ENCODE measurements around the gene KIFC3. TPM values are rescaled to one million over a fixed set of nuclear protein-coding genes. Genes with fewer than 3 reads are reported as not detected.

The KIFC3 gene
- total and polyA plus RNA-seq, 2 of the 8 experiments (the other 6 are each of a cell fraction or from before 2014, with no cell fraction given) = 2.1 to 7.1 TPM

GRCh38 chr16:57773019-57773418, 29.3 kb downstream of the KIFC3 start (continued):
- TF ChIP-seq CHD7 (IDR thresholded peaks at IDR 0.05; ENCODE audit: insufficient replicate concordance, low read length) (no peak), USF2 (IDR thresholded peaks at IDR 0.05; ENCODE audit: low read length) (no peak), TBP (IDR thresholded peaks at IDR 0.05; ENCODE audit: low read depth, low read length) (no peak), BACH1 (IDR thresholded peaks at IDR 0.05; ENCODE audit: low read length) (no peak), SIRT6 (IDR thresholded peaks at IDR 0.05; ENCODE audit: low read length) (no peak), TAF1 (IDR thresholded peaks at IDR 0.05; ENCODE audit: low read depth, low read length) (no peak), KDM5A (IDR thresholded peaks at IDR 0.05; ENCODE audit: low read length) (no peak), HDAC2 (IDR thresholded peaks at IDR 0.05; ENCODE audit: borderline replicate concordance in 1 of 2, low read depth in 2 of 2, low read length in 2 of 2) (no peak), CHD2 (IDR thresholded peaks at IDR 0.05; ENCODE audit: low read length) (no peak), KDM1A (IDR thresholded peaks at IDR 0.05; ENCODE audit: borderline replicate concordance, low read length) (no peak), MAFK (IDR thresholded peaks at IDR 0.05; ENCODE audit: low read depth, low read length) (no peak)
